Measurements from ENCODE around the gene LAMA2.

The LAMA2 gene

GRCh38 chr6:129329678-129330077 lies 446.7 kb downstream of the LAMA2 start:
- no peak for TF ChIP-seq CTCF (IDR thresholded peaks at IDR 0.05; ENCODE audit: low read depth, low read length)

GRCh38 chr6:129331450-129332138 lies 448.7 kb downstream of the LAMA2 start:
- H3K4me3 ChIP-seq (ENCODE audit: low read depth, low read length), result no peak overlapping the region
- no peak for TF ChIP-seq CTCF (IDR thresholded peaks at IDR 0.05; ENCODE audit: low read depth, low read length)

More at GRCh38 chr6:129329678-129330077, 446.7 kb downstream of the LAMA2 start:
- H3K4me3 ChIP-seq (ENCODE audit: low read depth, low read length), result no peak overlapping the region

- no peak overlapping the region for H3K4me3 ChIP-seq (ENCODE audit: low read depth, low read length)
- no peak for TF ChIP-seq CTCF (IDR thresholded peaks at IDR 0.05; ENCODE audit: low read depth, low read length)
Measured at GRCh38 chr6:129335792-129336191, 452.9 kb downstream of the LAMA2 start.

GRCh38 chr6:129338683-129339082 lies 455.7 kb downstream of the LAMA2 start:
- no peak for TF ChIP-seq CTCF (IDR thresholded peaks at IDR 0.05; ENCODE audit: low read depth, low read length)
- H3K4me3 ChIP-seq (ENCODE audit: low read depth, low read length), result no peak overlapping the region

- H3K4me3 ChIP-seq (ENCODE audit: low read depth, low read length), result no peak overlapping the region
- TF ChIP-seq CTCF (IDR thresholded peaks at IDR 0.05; ENCODE audit: low read depth, low read length), result no peak
Measured at GRCh38 chr6:129340983-129341382, 458.0 kb downstream of the LAMA2 start.

GRCh38 chr6:129342243-129342642 lies 459.3 kb downstream of the LAMA2 start:
- no peak overlapping the region for H3K4me3 ChIP-seq (ENCODE audit: low read depth, low read length)
- TF ChIP-seq CTCF (IDR thresholded peaks at IDR 0.05; ENCODE audit: low read depth, low read length), result no peak

- no peak for TF ChIP-seq CTCF (IDR thresholded peaks at IDR 0.05; ENCODE audit: low read depth, low read length)
- H3K4me3 ChIP-seq (ENCODE audit: low read depth, low read length), result no peak overlapping the region
Measured at GRCh38 chr6:129342796-129343195, 459.9 kb downstream of the LAMA2 start.
